Heart left ventricle (tissue), 13 donors: ENCODE data around the gene WDR6.

Source experiments
- POLR2A ChIP-seq, 2 donors: fragments of 450-650 bp; IDR thresholded peaks; one replicate each; pipeline ENCODE4 v1.6.1; 2017; ENCODE audit warnings: antibody characterized with exemption in 2 of 2, mild to moderate bottlenecking in 2 of 2, moderate library complexity in 2 of 2
- TF ChIP-seq, protein P1 (sequence below), 12 donors: fragments of 200-600 bp; sonication (generic) in 4 of 12; IDR thresholded peaks; one replicate each; pipeline versions ENCODE4 v1.5.0 to v1.8.0; 2018 to 2022; ENCODE audit warnings: antibody characterized with exemption in 12 of 12, mild to moderate bottlenecking in 5 of 12
- donor health status: ischemic (EF 13 %, LVEDD 7.1; RV severe dilation, severe dysfunction).
- donor health status: DM: no; HTN: yes; CAD: no.
- donor health status: DM: no; HTN: no; CAD: no.
- donor health status: ischemic (EF 25% LVEDD 6.9; RV normal size, moderate dysfunction).
- donor health status: ischemic (EF 25% LVEDD 5.7; RV mildly dilated, moderate dysfunction).
- donor health status: ischemic (EF 35%, LVEDD 5.7; RV mildly dilated, moderate dysfunction).
- donor health status: nonischemic (EF 11% LVEDD 7.7; RV severe dilation, severe dysfunction).
- donor health status: DM: yes; HTN: yes; CAD: no.
- donor health status: PGD.
- donor health status: ischemic (EF 29% LVEDD 5.4; RV normal size, mild dysfunction).
- donor health status: nonischemic (EF 23%, LVEDD 6.1; RV moderate dilation, normal function).

- TF ChIP-seq POLR2A (IDR thresholded peaks at IDR 0.05) = no peak
- TF ChIP-seq, protein P1, sequence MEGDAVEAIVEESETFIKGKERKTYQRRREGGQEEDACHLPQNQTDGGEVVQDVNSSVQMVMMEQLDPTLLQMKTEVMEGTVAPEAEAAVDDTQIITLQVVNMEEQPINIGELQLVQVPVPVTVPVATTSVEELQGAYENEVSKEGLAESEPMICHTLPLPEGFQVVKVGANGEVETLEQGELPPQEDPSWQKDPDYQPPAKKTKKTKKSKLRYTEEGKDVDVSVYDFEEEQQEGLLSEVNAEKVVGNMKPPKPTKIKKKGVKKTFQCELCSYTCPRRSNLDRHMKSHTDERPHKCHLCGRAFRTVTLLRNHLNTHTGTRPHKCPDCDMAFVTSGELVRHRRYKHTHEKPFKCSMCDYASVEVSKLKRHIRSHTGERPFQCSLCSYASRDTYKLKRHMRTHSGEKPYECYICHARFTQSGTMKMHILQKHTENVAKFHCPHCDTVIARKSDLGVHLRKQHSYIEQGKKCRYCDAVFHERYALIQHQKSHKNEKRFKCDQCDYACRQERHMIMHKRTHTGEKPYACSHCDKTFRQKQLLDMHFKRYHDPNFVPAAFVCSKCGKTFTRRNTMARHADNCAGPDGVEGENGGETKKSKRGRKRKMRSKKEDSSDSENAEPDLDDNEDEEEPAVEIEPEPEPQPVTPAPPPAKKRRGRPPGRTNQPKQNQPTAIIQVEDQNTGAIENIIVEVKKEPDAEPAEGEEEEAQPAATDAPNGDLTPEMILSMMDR (IDR thresholded peaks at IDR 0.05) = no peak
Observed at GRCh38 chr3:48966876-48967361, 40.3 kb upstream of the WDR6 start.
